Naive thymus-derived CD4-positive, alpha-beta T cell (primary cell): ENCODE results near the gene ALX3. TPM values are rescaled to one million over a fixed set of nuclear protein-coding genes. Genes with fewer than 3 reads are reported as not detected.

Source experiments
- ATAC-seq: fragments of 150-1000 bp; cut with Tn5 transposase; 2 replicates; pipeline ENCODE4 v1.10.0; 2021; ENCODE audit warnings: mild to moderate bottlenecking, moderate library complexity
- CTCF ChIA-PET: fragments of 350-600 bp; sonication (Branson Sonifier 250); formaldehyde crosslinking; loops from one replicate; lab custom pipeline; 2021; ENCODE audit warnings: antibody characterized with exemption; lab: Charles Lee
- POLR2A ChIA-PET: fragments of 350-600 bp; sonication (Branson Sonifier 250); formaldehyde crosslinking; loops from one replicate; lab custom pipeline; 2021; ENCODE audit warnings: antibody characterized with exemption, inconsistent platforms; lab: Charles Lee
- DNase-seq, 9 donors: peaks; one replicate each; pipeline versions ENCODE4 v3.0.0 to v3.0.0-alpha.2; 2020 to 2022; ENCODE audit warnings: mixed read lengths in 1 of 9
- H3K27ac ChIP-seq: one replicate; pipeline ENCODE4 v1.7.0; 2013; ENCODE audit warnings: mild to moderate bottlenecking, low read depth, low read length, moderate library complexity
- H3K27me3 ChIP-seq, 2 donors: one replicate each; pipeline ENCODE4 v1.7.0; 2013; ENCODE audit warnings: low read length in 2 of 2, mild to moderate bottlenecking in 2 of 2, moderate library complexity in 2 of 2; ENCODE audit not compliant: control insufficient read depth in 2 of 2, insufficient read depth in 2 of 2
- H3K36me3 ChIP-seq, 3 experiments: 1 replicate in 2 of 3; 2 replicates in 1 of 3; pipeline ENCODE4 v1.7.0; 2013; ENCODE audit warnings: low read length in 3 of 3, mild to moderate bottlenecking in 3 of 3, moderate library complexity in 1 of 3; ENCODE audit not compliant: insufficient read depth in 3 of 3, control insufficient read depth in 2 of 3
- H3K4me1 ChIP-seq, 2 donors: one replicate each; pipeline ENCODE4 v1.7.0; 2013; ENCODE audit warnings: low read length in 2 of 2, mild to moderate bottlenecking in 2 of 2, moderate library complexity in 1 of 2; ENCODE audit not compliant: control insufficient read depth in 2 of 2, insufficient read depth in 2 of 2
- H3K4me3 ChIP-seq: 2 replicates; pipeline ENCODE4 v1.7.0; 2013; ENCODE audit warnings: mild to moderate bottlenecking, low read length
- H3K9me3 ChIP-seq, 3 experiments: 1 replicate in 2 of 3; 2 replicates in 1 of 3; pipeline ENCODE4 v1.7.0; 2013; ENCODE audit warnings: low read length in 3 of 3; ENCODE audit not compliant: control insufficient read depth in 2 of 3
- H3K27ac Mint-ChIP-seq, 9 donors: one replicate each; pipeline ENCODE4 v1.8.0; 2020 to 2022; ENCODE audit warnings: mixed read lengths in 9 of 9, mild to moderate bottlenecking in 8 of 9, moderate library complexity in 5 of 9, inconsistent platforms in 2 of 9
- H3K27me3 Mint-ChIP-seq, 5 donors: one replicate each; pipeline ENCODE4 v1.8.0; 2021 to 2022; ENCODE audit warnings: mixed read lengths in 5 of 5, mild to moderate bottlenecking in 1 of 5
- H3K36me3 Mint-ChIP-seq, 5 donors: one replicate each; pipeline ENCODE4 v1.8.0; 2020 to 2022; ENCODE audit warnings: mixed read lengths in 5 of 5, mild to moderate bottlenecking in 3 of 5, inconsistent platforms in 1 of 5
- H3K4me1 Mint-ChIP-seq, 7 donors: one replicate each; pipeline ENCODE4 v1.8.0; 2020 to 2022; ENCODE audit warnings: mixed read lengths in 7 of 7, mild to moderate bottlenecking in 3 of 7, inconsistent platforms in 1 of 7
- H3K4me3 Mint-ChIP-seq, 10 donors: one replicate each; pipeline ENCODE4 v1.8.0; 2020 to 2022; ENCODE audit warnings: mild to moderate bottlenecking in 10 of 10, mixed read lengths in 10 of 10, moderate library complexity in 6 of 10, inconsistent platforms in 2 of 10
- H3K9me3 Mint-ChIP-seq, 11 donors: one replicate each; pipeline ENCODE4 v1.8.0; 2020 to 2022; ENCODE audit warnings: mixed read lengths in 11 of 11, mild to moderate bottlenecking in 4 of 11, inconsistent platforms in 1 of 11, moderate library complexity in 1 of 11
- intact Hi-C, 2 donors: fragments of 100-400 bp; cut with micrococcal nuclease; formaldehyde crosslinking; loops; one replicate each; pipeline ENCODE4 v1.15.1; 2023
- polyA plus RNA-seq, 2 donors: library from polyadenylated mRNA; unstranded; fragments of 300-500 nt; fragmentation: Illumina TruSeq; gene quantifications; one replicate each; pipeline ENCODE4 v1.2.3, GENCODE V29; 2021
- total RNA-seq, 6 experiments: library from RNA in 5 of 6; stranded (reverse) in 5 of 6; gene quantifications; 1 replicate in 5 of 6; 2 replicates in 1 of 6; pipeline ENCODE4 v1.2.3 and lab custom pipeline; 2021 to 2026

Gene ALX3
- total and polyA plus RNA-seq, 7 experiments from 2014 or later: not detected

- Histone ChIP-seq H3K27me3 (no peaks in the 10 kb centered on the region), H3K9me3 (no peaks in the 10 kb centered on the region), H3K27ac (no peak overlapping the region), H3K36me3 (peaks cover 18 to 76% (median 31%) of the 10 kb centered on the region in 3 experiments), H3K4me1 (peaks cover 5 to 6% of the 10 kb centered on the region in 2 donors), H3K4me3 (no peak overlapping the region)
- Mint-ChIP-seq H3K36me3 (peaks cover 13 to 49% (median 20%) of the 10 kb centered on the region in 5 donors), H3K9me3 (no peaks in the 10 kb centered on the region), H3K4me3 (no peak overlapping the region), H3K27me3 (no peaks in the 10 kb centered on the region), H3K27ac (peak overlapping the region in 1 of 9 donors; percentile 46), H3K4me1 (peaks cover 3 to 22% (median 15%) of the 10 kb centered on the region in 7 donors)
- CTCF ChIA-PET: interaction anchor here (1.0 kb wide), 1 partner anchor 15 kb away, joined by 4 read pairs; no protein-coding TSS in a partner anchor
- ATAC-seq (peak; percentile 14), DNase-seq (no peak)
- intact Hi-C loops: no loop called here
- POLR2A ChIA-PET: no interaction called here
Measured at GRCh38 chr1:110040548-110040947, 29.9 kb downstream of the ALX3 start.

DNA sequence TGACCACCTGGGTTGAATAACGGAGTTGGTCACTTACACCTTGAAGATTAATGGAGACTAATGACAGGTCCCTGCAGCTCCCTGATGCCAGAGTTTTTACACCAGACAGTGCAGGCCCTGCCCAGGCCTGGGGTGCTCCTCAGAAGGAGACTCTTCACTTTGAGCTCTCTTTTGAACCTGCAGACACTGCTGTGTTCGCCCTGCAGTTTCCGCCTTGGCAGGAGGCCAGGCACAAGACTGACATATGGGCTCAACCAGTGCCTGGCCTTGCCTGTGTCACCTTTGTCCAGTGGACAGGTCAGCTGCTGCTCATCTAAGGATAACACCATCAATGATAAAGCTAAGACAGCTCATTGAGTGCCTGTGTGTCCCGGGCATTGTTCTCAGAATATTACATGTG, 30.8 kb downstream of the ALX3 start:
- ATAC-seq (no peak), DNase-seq (no peak)
- Histone ChIP-seq H3K9me3 (no peaks in the 10 kb centered on the region), H3K4me1 (peaks cover 7 to 10% of the 10 kb centered on the region in 2 donors), H3K27ac (no peak overlapping the region), H3K27me3 (no peaks in the 10 kb centered on the region), H3K4me3 (no peak overlapping the region), H3K36me3 (peaks cover 13 to 71% (median 28%) of the 10 kb centered on the region in 3 experiments)
- Mint-ChIP-seq H3K27me3 (no peaks in the 10 kb centered on the region), H3K4me3 (no peak overlapping the region), H3K36me3 (peaks cover 11 to 47% (median 18%) of the 10 kb centered on the region in 5 donors), H3K9me3 (no peaks in the 10 kb centered on the region), H3K4me1 (peaks cover 7 to 27% (median 20%) of the 10 kb centered on the region in 7 donors), H3K27ac (no peak overlapping the region)
- ChIA-PET CTCF (interaction anchor here (1.1 to 1.5 kb wide), 2 partner anchors 10 to 14 kb away, joined by 3 to 4 read pairs; no protein-coding TSS in a partner anchor), POLR2A (no interaction called here)
- intact Hi-C loops: loop anchor here (5.0 to 10.0 kb wide), 3 partner anchors 1075 to 1718 kb away; partner anchors contain the start of genes ATP5PB (in 1 of the 2), CLCC1 (in 1 of the 2), DDX20 (in 1 of the 2) and WDR77 (in 1 of the 2)

DNA sequence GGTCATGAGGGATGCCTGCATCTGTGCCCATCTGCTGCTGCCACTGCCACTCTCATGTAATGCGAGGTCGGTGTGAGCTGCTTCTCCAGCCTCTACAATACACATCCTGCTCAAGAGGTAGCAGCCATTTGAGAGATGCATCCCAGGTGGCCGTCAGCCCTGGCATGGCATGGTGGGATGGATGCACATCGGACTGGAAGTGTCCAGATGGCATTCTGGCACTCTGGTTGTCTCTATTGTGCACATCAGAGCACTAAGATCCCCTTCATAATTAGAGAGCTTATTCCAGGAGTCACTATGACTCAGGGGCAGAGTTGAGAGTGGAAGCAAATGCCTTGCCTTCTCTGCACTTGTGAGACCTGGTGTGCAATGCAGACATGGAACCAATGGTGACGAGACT, 32.2 kb downstream of the ALX3 start:
- Mint-ChIP-seq H3K27me3 (no peaks in the 10 kb centered on the region), H3K9me3 (no peaks in the 10 kb centered on the region), H3K36me3 (peaks cover 6 to 37% (median 18%) of the 10 kb centered on the region in 5 donors), H3K27ac (no peak overlapping the region), H3K4me1 (peaks cover 15 to 39% (median 31%) of the 10 kb centered on the region in 7 donors), H3K4me3 (no peak overlapping the region)
- H3K27me3 ChIP-seq: no peaks in the 10 kb centered on the region
- H3K27ac ChIP-seq: no peak overlapping the region
- no peak for ATAC-seq
- ChIA-PET CTCF (no interaction called here), POLR2A (no interaction called here)
- peaks cover 5 to 58% (median 17%) of the 10 kb centered on the region in 3 experiments for H3K36me3 ChIP-seq
- no peak for DNase-seq
- no peak overlapping the region for H3K4me3 ChIP-seq
- H3K9me3 ChIP-seq: no peaks in the 10 kb centered on the region
- intact Hi-C loops: loop anchor here (5.0 to 10.0 kb wide), 3 partner anchors 1073 to 1719 kb away; partner anchors contain the start of genes ATP5PB (in 1 of the 2), CLCC1 (in 1 of the 2), DDX20 (in 1 of the 2) and WDR77 (in 1 of the 2)
- H3K4me1 ChIP-seq: peaks cover 17 to 19% of the 10 kb centered on the region in 2 donors

- intact Hi-C loops: loop anchor here (2.0 to 10.0 kb wide), 7 partner anchors 18 to 1722 kb away; partner anchors contain the start of genes ATP5PB (in 1 of the 2), CLCC1 (in 1 of the 2), CYB561D1 (in 1 of the 2) and DDX20 (in 1 of the 2)
- Histone ChIP-seq H3K27me3 (no peaks in the 10 kb centered on the region), H3K4me1 (peaks cover 25 to 26% of the 10 kb centered on the region in 2 donors), H3K9me3 (no peaks in the 10 kb centered on the region), H3K4me3 (peak overlapping the region; percentile 48), H3K27ac (peak overlapping the region; percentile 97), H3K36me3 (peaks cover 5 to 29% (median 5%) of the 10 kb centered on the region in 3 experiments)
- ATAC-seq (no peak), DNase-seq (no peak)
- no peaks in the 10 kb centered on the region for H3K27me3 Mint-ChIP-seq
- H3K27ac Mint-ChIP-seq: peak overlapping the region; percentile 59 to 98 (median 90)
- H3K36me3 Mint-ChIP-seq: peaks cover 5 to 14% (median 6%) of the 10 kb centered on the region in 5 donors
- ChIA-PET POLR2A (interaction anchor here (0.7 to 5.1 kb wide), 7 partner anchors 27 to 585 kb away, joined by 3 to 31 read pairs (median 4); partner anchors contain the start of genes AHCYL1, GNAI3 and RBM15), CTCF (interaction anchor here (0.6 to 1.5 kb wide), 2 partner anchors 17 to 47 kb away, joined by 3 read pairs; no protein-coding TSS in a partner anchor)
- H3K9me3 Mint-ChIP-seq: peaks cover 0 to 2% (median 0%) of the 10 kb centered on the region in 11 donors
- H3K4me3 Mint-ChIP-seq: peak overlapping the region; percentile 88 to 98 (median 94)
- H3K4me1 Mint-ChIP-seq: peaks cover 32 to 65% (median 57%) of the 10 kb centered on the region in 7 donors
Measured at GRCh38 chr1:110035236-110035752, 35.2 kb downstream of the ALX3 start.

- peak within 1 kb of the TSS; percentile 81 to 98 (median 95) for H3K27ac Mint-ChIP-seq
- Histone ChIP-seq H3K27ac (peak within 1 kb of the TSS; percentile 97), H3K4me1 (peaks cover 31% of the 10 kb centered on the region in 2 donors), H3K36me3 (peaks cover 5 to 22% (median 5%) of the 10 kb centered on the region in 3 experiments), H3K27me3 (no peaks in the 10 kb centered on the region), H3K9me3 (no peaks in the 10 kb centered on the region), H3K4me3 (peak within 1 kb of the TSS; percentile 48)
- POLR2A ChIA-PET: interaction anchor here (0.6 to 5.1 kb wide), 11 partner anchors 21 to 751 kb away, joined by 3 to 31 read pairs (median 3); partner anchors contain the start of genes AHCYL1, GNAI3, PSRC1 and RBM15
- H3K4me1 Mint-ChIP-seq: peaks cover 32 to 70% (median 57%) of the 10 kb centered on the region in 7 donors
- CTCF ChIA-PET: interaction anchor here (0.6 to 1.5 kb wide), 6 partner anchors 9 to 551 kb away, joined by 3 to 4 read pairs (median 3); partner anchors contain the start of gene ATXN7L2
- ATAC-seq (peak; percentile 97), DNase-seq (peak; percentile 78 to 96 (median 93))
- peaks cover 5 to 14% (median 6%) of the 10 kb centered on the region in 5 donors for H3K36me3 Mint-ChIP-seq
- H3K27me3 Mint-ChIP-seq: no peaks in the 10 kb centered on the region
- H3K9me3 Mint-ChIP-seq: peaks cover 0 to 2% (median 0%) of the 10 kb centered on the region in 11 donors
- intact Hi-C loops: loop anchor here (1.0 to 10.0 kb wide), 18 partner anchors 18 to 1723 kb away; partner anchors contain the start of genes AHCYL1 (in 2 of the 2), CLCC1 (in 2 of the 2), DDX20 (in 2 of the 2) and GNAI3 (in 2 of the 2)
- H3K4me3 Mint-ChIP-seq: peak within 1 kb of the TSS; percentile 92 to 98 (median 95)
Measured at GRCh38 chr1:110034451-110035235, 35.8 kb downstream of the ALX3 start, which contains the start of gene STRIP1. TSS of gene STRIP1 (plus strand) at chr1:110034624. CDS start at chr1:110034638, 14 bp downstream.
